Measurements from ENCODE around the gene SNAI3. TPM values are rescaled to one million over a fixed set of nuclear protein-coding genes. Genes with fewer than 3 reads are reported as not detected.

Gene SNAI3
- total RNA-seq, 1 experiment from 2014 or later = 9.1 TPM

DNA sequence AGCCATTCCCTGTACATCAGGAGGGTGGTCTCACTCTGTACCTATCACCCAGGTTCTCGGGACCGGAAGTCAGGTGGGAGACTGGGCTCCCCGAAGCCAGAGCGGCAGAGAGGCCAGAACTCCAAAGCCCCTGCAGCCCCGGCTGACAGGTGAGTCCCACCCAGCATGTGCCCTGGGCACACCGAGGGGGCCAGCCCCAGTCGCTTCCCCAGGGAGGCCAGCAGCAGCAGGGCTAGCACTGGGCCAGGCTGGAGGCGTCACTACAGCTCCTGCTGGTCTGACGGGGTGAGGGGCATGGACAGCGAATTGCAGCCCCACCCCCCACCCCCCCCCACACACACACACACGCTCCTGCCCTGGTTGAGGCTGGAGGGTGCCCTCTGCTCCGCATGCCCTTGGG is 55.9 kb downstream of the SNAI3 start:
- CTCF ChIA-PET = interaction anchor here (0.6 to 3.7 kb wide), 4 partner anchors 12 to 55 kb away, joined by 6 to 29 read pairs (median 8); no protein-coding TSS in a partner anchor
- POLR2A ChIA-PET = interaction anchor here (0.6 kb wide), 1 partner anchor 87 kb away, joined by 4 read pairs; no protein-coding TSS in a partner anchor
- Mint-ChIP-seq H3K36me3 (peaks cover 30% of the 10 kb centered on the region), H3K4me1 (peaks cover 9% of the 10 kb centered on the region), H3K4me3 (no peak overlapping the region), H3K9me3 (no peaks in the 10 kb centered on the region), H3K27ac (no peak overlapping the region), H3K27me3 (ENCODE audit: low read depth) (peaks cover 3% of the 10 kb centered on the region; the same call in 1 of the 2 replicates)
- ATAC-seq (no peak), DNase-seq (ENCODE audit: low spot score) (no peak)
- no peak for TF ChIP-seq FOXK1 (CRISPR knock-in tag; IDR thresholded peaks at IDR 0.05)
- no peak for TF ChIP-seq ATF1 (CRISPR knock-in tag; IDR thresholded peaks at IDR 0.05)
- no peak for TF ChIP-seq SMAD3 (CRISPR knock-in tag; IDR thresholded peaks at IDR 0.05; ENCODE audit: borderline replicate concordance)
- TF ChIP-seq, protein P1, sequence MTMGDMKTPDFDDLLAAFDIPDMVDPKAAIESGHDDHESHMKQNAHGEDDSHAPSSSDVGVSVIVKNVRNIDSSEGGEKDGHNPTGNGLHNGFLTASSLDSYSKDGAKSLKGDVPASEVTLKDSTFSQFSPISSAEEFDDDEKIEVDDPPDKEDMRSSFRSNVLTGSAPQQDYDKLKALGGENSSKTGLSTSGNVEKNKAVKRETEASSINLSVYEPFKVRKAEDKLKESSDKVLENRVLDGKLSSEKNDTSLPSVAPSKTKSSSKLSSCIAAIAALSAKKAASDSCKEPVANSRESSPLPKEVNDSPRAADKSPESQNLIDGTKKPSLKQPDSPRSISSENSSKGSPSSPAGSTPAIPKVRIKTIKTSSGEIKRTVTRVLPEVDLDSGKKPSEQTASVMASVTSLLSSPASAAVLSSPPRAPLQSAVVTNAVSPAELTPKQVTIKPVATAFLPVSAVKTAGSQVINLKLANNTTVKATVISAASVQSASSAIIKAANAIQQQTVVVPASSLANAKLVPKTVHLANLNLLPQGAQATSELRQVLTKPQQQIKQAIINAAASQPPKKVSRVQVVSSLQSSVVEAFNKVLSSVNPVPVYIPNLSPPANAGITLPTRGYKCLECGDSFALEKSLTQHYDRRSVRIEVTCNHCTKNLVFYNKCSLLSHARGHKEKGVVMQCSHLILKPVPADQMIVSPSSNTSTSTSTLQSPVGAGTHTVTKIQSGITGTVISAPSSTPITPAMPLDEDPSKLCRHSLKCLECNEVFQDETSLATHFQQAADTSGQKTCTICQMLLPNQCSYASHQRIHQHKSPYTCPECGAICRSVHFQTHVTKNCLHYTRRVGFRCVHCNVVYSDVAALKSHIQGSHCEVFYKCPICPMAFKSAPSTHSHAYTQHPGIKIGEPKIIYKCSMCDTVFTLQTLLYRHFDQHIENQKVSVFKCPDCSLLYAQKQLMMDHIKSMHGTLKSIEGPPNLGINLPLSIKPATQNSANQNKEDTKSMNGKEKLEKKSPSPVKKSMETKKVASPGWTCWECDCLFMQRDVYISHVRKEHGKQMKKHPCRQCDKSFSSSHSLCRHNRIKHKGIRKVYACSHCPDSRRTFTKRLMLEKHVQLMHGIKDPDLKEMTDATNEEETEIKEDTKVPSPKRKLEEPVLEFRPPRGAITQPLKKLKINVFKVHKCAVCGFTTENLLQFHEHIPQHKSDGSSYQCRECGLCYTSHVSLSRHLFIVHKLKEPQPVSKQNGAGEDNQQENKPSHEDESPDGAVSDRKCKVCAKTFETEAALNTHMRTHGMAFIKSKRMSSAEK (CRISPR knock-in tag; IDR thresholded peaks at IDR 0.05; ENCODE audit: borderline replicate concordance) = no peak
- TF ChIP-seq PRRX2 (CRISPR knock-in tag; IDR thresholded peaks at IDR 0.05) = no peak
- TF ChIP-seq NFYB (CRISPR knock-in tag; conservative IDR thresholded peaks at IDR 0.05; ENCODE audit: low read depth) = no peak
- TF ChIP-seq, protein P2, sequence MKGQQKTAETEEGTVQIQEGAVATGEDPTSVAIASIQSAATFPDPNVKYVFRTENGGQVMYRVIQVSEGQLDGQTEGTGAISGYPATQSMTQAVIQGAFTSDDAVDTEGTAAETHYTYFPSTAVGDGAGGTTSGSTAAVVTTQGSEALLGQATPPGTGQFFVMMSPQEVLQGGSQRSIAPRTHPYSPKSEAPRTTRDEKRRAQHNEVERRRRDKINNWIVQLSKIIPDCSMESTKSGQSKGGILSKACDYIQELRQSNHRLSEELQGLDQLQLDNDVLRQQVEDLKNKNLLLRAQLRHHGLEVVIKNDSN (CRISPR knock-in tag; IDR thresholded peaks at IDR 0.05) = no peak

GRCh38 chr16:88629835-88630234 is 56.5 kb downstream of the SNAI3 start:
- ATAC-seq = no peak
- POLR2A ChIA-PET = interaction anchor here (0.6 kb wide), 1 partner anchor 87 kb away, joined by 4 read pairs; no protein-coding TSS in a partner anchor

More at GRCh38 chr16:88629835-88630234, 56.5 kb downstream of the SNAI3 start:
- H3K36me3 Mint-ChIP-seq = peaks cover 33% of the 10 kb centered on the region
- H3K9me3 Mint-ChIP-seq = no peaks in the 10 kb centered on the region
- CTCF ChIA-PET = interaction anchor here (0.6 to 3.7 kb wide), 6 partner anchors 9 to 852 kb away, joined by 3 to 29 read pairs (median 8); partner anchors contain the start of gene IL17C
- DNase-seq (ENCODE audit: low spot score) = no peak
- no peak for TF ChIP-seq ZNF121 (CRISPR knock-in tag; IDR thresholded peaks at IDR 0.05)
- no peak for TF ChIP-seq ZNF317 (CRISPR knock-in tag; IDR thresholded peaks at IDR 0.05; ENCODE audit: borderline replicate concordance, low read depth)
- TF ChIP-seq, protein P1 (CRISPR knock-in tag; IDR thresholded peaks at IDR 0.05; ENCODE audit: borderline replicate concordance) = no peak
- no peak for TF ChIP-seq ARID4B (CRISPR knock-in tag; IDR thresholded peaks at IDR 0.05; ENCODE audit: borderline replicate concordance)
- TF ChIP-seq ZNF281 (CRISPR knock-in tag; IDR thresholded peaks at IDR 0.05) = no peak
- no peak for TF ChIP-seq TEAD4 (CRISPR knock-in tag; IDR thresholded peaks at IDR 0.05)
- no peak for TF ChIP-seq CDX4 (CRISPR knock-in tag; IDR thresholded peaks at IDR 0.05; ENCODE audit: borderline replicate concordance)
- TF ChIP-seq RELA (CRISPR knock-in tag; IDR thresholded peaks at IDR 0.05; ENCODE audit: borderline replicate concordance) = no peak
- TF ChIP-seq NFE2L1 (CRISPR knock-in tag; IDR thresholded peaks at IDR 0.05) = no peak
- TF ChIP-seq NR2C2 (CRISPR knock-in tag; IDR thresholded peaks at IDR 0.05) = no peak
- TF ChIP-seq GRHL2 (CRISPR knock-in tag; IDR thresholded peaks at IDR 0.05; ENCODE audit: insufficient replicate concordance, severe bottlenecking) = no peak
- H3K27me3 Mint-ChIP-seq (ENCODE audit: low read depth) = no peaks in the 10 kb centered on the region
- no peak overlapping the region for H3K4me3 Mint-ChIP-seq
- peaks cover 6% of the 10 kb centered on the region for H3K4me1 Mint-ChIP-seq
- H3K27ac Mint-ChIP-seq = no peak overlapping the region
